HG02981 (cell line): ENCODE measurements around the gene ARHGAP9.
"Not testable (repeated sequence)": the region's sequence is repeated elsewhere in the genome, so short reads cannot be mapped to it uniquely, and the experiment has no call there.

ENCODE experiments used
- ATAC-seq: cut with Tn5 transposase; IDR thresholded peaks from one replicate; pipeline ENCODE4 v1.9.1; 2021; ENCODE audit warnings: mild to moderate bottlenecking, moderate library complexity; ENCODE audit not compliant: unreplicated experiment

The ARHGAP9 gene

DNA sequence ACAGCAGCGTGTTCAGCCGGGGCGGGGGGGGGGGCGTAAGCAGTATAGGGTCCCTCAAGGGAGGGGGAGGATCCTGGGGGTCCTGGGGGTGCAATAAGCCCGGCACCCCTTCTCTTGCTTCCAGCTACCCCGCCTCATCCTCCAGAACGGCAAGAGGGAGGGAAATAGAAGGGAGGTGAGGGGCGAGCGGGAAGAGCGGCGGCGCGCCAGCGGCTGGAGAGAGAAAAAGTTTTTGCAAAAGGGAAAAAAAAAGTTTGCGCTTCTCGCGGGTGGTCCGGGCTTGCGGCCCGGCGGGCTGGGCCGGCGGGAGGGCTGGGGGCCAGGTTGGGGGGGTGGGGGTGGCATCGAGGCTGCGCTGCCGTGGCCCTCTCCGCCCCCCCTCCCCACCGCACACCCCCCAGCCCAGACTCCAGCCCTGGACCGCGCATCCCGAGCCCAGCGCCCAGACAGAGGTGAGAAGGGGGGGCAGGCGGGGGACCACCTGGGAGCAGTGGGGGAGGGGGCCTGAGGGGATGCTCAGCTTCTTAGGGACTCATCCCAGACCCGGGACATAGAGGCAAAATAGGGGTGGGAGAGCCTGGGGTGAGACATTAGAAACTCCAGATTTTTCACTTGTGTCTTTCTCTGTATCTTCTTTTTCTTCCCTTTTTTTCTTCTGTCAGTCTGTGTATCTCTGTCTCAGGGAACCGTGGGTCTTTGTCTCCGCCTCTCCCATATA lies 19.8 kb downstream of the ARHGAP9 start, which contains the start of gene GLI1:
Gene GLI1 (plus strand): TSS at position 36 of the 718 bp plus-strand sequence. CDS start 3,907 bp downstream, outside the sequence.
- ATAC-seq, result no peak

DNA sequence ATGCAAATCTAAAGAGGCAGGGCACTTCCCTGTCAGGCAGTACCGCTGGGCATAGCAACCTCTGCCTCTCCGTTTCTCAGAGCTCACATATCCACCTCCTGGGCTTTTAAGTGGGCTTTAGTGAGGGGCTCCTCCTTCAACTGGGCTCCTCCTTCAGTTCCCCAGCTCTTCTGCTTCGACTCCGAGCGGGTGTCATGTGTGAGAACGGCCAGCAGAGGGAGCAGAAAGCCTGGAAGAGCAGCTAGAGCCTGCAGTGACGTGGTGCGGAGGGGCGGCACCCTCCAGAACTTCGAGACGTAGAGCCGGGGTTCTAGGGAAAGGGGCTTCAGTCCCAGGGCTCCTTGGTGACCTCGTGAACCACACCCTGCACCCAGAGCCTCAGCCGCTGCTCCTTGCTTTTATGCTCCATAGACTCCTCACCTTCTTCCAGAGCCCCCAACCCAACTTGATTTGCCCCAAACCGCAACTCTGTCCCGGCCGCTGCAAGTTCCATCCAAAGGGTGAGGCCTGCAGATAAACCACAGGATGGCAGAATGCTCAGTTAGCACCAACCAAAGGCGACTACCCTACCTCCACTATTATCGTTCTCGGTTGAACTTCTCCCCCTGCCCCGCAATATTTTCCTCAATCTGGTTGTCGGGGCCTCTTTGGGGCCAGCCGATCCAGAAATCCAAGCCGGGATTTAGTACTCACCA lies 20.5 kb downstream of the ARHGAP9 start:
- peak; percentile 50 for ATAC-seq

DNA sequence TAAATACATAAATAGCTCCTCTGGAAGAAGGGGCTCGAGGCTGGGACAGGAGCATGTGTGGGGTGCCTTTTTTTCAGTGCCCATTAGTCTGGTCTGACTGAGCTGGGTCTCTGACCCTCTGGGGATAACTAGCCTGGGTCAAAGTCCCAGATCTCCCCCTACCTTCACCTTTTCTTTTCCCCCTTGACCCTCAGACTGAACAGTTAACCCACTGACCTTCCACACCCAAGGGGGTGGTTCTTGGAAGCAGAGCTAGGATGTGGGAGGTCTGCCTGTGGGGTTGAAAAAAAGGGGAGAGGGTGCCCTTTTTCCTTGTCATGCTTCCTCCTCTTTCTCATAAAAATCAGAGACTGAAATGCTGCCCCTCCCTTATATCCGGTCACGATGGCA lies 21.0 kb downstream of the ARHGAP9 start:
- ATAC-seq, result no peak

DNA sequence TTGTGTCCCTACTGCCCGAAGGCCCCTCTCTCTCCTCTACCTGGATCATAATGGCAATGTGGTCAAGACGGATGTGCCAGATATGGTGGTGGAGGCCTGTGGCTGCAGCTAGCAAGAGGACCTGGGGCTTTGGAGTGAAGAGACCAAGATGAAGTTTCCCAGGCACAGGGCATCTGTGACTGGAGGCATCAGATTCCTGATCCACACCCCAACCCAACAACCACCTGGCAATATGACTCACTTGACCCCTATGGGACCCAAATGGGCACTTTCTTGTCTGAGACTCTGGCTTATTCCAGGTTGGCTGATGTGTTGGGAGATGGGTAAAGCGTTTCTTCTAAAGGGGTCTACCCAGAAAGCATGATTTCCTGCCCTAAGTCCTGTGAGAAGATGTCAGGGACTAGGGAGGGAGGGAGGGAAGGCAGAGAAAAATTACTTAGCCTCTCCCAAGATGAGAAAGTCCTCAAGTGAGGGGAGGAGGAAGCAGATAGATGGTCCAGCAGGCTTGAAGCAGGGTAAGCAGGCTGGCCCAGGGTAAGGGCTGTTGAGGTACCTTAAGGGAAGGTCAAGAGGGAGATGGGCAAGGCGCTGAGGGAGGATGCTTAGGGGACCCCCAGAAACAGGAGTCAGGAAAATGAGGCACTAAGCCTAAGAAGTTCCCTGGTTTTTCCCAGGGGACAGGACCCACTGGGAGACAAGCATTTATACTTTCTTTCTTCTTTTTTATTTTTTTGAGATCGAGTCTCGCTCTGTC lies 22.8 kb downstream of the ARHGAP9 start:
- no peak for ATAC-seq

DNA sequence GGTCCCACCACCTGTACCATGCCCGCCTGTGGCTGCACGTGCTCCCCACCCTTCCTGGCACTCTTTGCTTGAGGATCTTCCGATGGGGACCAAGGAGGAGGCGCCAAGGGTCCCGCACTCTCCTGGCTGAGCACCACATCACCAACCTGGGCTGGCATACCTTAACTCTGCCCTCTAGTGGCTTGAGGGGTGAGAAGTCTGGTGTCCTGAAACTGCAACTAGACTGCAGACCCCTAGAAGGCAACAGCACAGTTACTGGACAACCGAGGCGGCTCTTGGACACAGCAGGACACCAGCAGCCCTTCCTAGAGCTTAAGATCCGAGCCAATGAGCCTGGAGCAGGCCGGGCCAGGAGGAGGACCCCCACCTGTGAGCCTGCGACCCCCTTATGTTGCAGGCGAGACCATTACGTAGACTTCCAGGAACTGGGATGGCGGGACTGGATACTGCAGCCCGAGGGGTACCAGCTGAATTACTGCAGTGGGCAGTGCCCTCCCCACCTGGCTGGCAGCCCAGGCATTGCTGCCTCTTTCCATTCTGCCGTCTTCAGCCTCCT lies 23.4 kb downstream of the ARHGAP9 start:
- no peak for ATAC-seq

DNA sequence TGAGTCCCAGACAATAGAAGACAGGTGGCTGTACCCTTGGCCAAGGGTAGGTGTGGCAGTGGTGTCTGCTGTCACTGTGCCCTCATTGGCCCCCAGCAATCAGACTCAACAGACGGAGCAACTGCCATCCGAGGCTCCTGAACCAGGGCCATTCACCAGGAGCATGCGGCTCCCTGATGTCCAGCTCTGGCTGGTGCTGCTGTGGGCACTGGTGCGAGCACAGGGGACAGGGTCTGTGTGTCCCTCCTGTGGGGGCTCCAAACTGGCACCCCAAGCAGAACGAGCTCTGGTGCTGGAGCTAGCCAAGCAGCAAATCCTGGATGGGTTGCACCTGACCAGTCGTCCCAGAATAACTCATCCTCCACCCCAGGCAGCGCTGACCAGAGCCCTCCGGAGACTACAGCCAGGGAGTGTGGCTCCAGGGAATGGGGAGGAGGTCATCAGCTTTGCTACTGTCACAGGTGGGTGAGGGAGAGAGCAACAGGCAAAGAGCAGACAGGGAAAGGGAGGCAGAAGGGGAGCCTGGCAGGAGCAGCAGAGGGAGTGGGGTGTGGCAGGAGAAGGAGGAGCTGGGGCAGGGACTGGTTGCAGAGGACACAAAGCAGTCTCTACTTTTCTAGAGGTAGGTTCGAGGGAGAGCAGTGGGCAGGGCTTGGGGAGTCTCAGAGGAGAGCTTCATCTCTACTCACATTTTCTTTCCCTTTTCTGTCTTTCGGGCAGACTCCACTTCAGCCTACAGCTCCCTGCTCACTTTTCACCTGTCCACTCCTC lies 24.1 kb downstream of the ARHGAP9 start:
- no peak for ATAC-seq

DNA sequence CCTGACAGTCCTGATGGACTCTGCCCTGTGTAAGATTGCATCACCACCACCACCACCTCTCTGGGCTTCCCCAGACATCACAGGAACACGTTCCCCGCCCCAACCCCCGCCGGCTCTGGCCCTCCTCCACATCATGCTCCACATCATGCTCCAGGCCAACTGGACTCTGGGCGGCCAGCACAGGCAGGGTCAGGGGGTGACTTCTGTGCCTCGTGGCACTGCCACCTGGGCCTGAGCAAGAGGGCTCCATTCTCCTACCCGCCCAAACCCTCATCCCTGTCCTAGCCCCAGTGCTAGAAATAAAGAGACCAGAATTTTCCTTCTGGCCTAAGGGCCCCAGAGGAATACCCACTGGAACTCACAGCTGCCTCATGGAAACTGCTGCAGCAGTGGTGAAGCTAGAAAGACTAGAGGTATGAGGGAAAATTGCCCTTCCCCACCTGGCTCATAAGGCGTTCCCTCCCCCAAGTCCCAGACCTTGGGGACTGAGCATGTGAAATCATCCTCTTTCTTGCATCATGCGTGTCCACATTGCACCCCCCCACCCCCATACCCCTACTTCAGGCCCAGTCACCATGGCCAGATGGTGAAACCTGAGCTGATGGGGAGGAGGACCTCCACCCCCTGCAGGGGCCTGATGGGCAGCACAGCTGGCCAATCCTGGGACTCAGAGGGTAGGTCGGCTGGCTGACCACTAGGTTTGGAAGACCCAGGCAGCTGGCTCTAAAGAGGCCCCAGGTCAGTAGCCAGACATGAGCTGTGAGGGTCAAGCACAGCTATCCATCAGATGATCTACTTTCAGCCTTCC lies 24.9 kb downstream of the ARHGAP9 start, which contains the start of gene INHBE:
Gene INHBE (plus strand): TSS at position 742 of the 808 bp plus-strand sequence. CDS start 230 bp downstream, outside the sequence.
- no peak for ATAC-seq

DNA sequence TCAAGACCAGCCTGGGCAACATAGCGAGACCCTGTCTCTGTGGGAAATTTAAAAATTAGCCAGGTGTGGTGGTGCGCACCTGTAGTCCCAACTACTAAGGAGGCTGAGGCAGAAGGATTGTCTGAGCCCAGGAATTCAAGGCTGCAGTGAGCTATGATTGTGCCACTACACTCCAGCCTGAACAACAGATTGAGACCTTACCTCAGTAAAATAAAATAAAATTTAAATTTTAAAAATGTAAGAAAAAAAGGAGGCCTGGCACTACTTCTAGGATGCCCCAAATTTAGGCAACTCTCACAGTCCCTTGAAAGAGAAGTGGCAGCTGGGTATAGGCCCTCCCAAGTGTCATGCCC lies 25.5 kb downstream of the ARHGAP9 start:
- no peak for ATAC-seq

DNA sequence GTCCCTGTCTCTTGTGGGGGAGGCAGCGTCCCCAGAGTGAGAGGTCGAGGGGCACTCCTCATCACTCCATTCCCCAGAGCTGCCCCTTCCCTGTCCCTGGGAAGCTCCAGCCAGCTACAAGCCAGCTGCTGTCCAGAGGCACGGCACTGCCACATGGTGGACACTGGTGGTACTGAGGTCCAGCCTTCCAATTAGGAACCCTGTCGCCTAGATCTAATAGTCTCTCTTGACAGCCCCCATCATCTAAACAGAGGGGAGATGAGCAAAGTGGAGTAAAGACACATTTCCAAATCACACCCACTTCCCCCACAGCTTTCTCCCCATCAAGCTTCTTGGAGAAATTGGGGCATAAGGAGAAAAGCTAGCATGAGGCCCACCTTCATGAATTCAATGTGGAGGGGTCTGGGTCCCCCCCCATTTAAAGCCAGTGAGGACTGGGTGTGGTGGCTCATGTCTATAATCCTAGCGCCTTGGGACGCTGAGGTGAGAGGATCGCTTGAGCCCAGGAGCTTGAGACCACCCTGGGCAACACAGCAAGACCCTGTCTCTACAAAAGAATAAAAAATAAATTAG lies 26.6 kb downstream of the ARHGAP9 start:
- ATAC-seq, result no peak

DNA sequence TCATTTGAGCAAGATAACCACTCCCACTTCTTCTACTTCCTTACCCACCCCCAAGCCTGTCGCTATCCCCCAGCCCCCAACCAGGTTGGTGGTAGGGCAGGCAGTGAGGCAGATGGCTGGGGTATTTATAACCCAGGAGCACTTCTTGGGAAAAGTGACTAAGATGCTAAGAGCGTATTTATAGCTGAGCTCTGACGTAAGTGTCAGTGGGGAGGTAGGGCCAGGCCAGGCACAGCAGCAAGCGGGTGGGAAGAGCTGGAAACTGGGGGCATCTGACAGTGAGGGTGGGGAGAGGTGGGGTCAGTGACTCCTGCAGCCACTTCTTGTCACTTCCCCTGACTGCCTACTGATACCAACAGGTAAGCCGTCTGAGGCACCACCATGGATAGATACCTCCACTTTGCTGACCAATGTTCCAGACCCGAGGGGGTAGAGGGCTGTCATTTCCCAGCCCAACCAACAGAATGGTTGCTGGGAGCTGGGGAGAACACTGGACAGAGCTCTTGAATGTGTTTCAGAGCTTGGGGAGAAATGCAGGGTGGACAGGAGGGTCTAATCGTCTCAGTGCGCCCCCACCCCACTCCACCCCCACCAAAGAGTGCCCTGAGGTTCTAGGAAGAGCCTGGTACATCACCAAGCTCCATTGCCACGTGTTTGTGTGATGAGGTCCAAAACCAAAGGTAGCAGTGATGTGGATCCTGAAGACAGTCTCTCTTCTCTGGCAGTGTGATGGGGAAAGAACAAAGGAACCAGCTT lies 27.3 kb downstream of the ARHGAP9 start:
- ATAC-seq, result no peak

DNA sequence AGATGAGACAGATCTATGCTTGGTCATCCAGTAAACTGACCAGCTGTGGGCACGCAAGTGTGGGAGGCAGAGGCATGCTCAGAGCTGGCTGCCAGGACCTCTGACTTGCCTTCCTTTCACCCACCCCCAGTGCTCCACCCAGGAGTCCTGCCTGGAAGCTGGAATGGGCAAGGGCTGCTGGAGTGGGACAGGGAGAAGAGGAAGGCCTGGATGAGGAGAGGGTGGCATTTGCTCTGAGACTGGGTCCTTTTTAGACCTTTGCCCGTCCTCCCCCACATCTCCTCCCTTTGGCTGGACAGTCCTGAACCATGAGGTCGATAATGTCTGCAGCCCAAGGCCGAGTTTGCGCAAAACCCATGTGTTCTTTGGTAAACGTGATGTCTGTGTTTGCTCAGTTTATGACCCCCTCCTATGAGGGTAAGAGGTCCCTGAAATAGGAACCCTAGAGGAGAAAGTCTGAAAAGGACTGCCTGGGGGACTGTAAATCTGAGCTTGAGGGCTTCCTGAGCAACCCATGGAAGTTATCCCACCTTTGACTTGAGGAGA lies 28.4 kb downstream of the ARHGAP9 start:
- ATAC-seq, result no peak

DNA sequence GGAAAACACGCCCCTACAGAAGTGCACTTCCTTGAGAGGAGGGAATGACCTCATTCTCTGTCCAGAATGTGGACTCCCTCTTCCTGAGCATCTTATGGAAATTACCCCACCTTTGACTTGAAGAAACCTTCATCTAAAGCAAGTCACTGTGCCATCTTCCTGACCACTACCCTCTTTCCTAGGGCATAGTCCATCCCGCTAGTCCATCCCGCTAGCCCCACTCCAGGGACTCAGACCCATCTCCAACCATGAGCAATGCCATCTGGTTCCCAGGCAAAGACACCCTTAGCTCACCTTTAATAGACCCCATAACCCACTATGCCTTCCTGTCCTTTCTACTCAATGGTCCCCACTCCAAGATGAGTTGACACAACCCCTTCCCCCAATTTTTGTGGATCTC lies 29.6 kb downstream of the ARHGAP9 start:
- ATAC-seq, result no peak

DNA sequence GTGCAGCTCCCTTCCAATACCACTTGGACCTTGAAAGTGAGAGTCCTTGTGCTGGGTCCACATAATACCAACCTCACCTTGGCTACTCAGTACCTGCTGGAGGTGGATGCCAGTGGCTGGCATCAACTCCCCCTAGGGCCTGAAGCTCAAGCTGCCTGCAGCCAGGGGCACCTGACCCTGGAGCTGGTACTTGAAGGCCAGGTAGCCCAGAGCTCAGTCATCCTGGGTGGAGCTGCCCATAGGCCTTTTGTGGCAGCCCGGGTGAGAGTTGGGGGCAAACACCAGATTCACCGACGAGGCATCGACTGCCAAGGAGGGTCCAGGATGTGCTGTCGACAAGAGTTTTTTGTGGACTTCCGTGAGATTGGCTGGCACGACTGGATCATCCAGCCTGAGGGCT lies 30.3 kb downstream of the ARHGAP9 start:
- no peak for ATAC-seq

DNA sequence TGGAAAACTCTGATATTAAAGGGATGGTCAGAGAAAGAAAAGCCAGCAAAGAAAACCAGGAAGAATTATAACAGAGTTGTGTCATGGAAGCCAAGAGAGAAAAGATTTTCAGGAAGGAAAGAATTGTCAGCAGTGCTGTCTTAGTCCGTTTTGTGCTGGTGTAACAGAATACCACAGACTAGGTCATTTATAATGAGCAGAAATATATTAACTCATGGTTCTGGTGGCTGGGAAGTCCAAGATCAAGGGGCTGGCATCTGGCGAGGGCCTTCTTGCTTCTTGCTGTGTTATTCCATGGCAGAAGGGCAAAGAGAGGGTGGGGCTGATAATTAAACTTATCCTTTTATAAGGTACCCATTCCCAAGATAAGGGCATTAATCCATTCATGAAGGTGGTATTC lies 31.0 kb downstream of the ARHGAP9 start:
- ATAC-seq, result no peak

DNA sequence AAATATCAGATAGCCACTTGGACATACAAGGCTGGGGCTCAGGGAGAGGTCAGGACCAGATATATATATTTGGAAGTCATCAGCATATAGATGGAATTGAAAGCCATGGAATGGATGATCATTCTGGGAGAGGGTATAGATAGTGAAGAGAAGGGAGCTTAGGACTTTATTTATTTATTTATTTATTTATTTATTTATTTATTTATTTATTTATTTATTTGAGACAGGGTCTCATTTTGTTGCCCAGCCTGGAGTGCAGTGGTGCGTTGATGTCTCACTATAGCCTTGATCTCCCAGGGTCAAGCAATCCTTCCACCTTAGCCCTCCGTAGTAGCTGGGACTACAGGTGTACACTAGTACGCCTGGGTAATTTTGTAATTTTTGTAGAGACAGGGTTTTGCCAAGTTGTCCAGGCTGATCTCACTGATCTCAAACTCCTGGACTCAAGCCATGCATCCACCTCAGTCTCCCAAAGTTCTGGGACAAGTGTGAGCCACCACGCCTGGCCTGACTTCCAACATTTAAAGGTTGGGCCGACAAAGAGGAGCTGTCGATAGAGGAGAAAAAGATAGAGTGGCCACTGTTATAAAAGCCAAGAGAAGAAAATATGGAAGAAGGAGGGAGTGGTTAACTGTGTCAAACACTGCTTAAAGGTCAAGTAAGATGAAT lies 33.2 kb downstream of the ARHGAP9 start:
- no peak for ATAC-seq

DNA sequence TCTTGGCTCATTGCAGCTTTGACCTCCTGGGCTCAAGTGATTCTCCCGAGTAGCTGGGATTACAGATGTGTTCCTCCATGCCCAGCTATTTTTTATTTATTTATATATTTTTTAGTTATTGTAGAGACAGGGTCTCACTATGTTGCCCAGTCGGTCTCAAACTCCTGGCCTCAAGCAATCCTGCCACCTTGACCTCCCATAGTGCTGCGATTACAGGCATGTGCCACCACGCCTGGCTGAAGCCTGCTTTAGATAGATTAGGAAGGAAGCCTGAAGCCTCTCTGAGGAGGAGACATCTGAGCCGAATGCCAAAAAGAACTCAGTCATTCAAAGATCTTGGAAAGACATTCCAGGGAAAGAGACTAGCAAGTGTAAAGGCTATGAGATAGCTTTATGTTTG lies 34.9 kb downstream of the ARHGAP9 start:
- ATAC-seq, result no peak

DNA sequence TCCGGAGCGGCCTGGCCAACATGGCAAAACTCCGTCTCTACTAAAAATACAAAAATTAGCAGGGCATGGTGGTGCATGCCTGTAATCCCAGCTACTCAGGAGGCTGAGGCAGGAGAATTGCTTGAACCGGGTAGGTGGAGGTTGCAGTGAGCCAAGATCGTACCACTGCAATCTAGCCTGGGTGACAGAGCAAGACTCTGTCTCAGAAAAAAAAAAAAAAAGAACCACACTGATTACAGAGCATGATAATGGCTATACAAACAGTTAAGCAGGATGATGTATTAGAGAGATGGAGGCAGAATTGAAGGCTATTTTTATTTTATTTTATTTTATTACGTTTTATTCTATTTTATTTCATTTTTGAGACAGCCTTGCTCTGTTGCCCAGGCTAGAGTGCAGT lies 35.3 kb downstream of the ARHGAP9 start:
- ATAC-seq, result not testable (repeated sequence)

DNA sequence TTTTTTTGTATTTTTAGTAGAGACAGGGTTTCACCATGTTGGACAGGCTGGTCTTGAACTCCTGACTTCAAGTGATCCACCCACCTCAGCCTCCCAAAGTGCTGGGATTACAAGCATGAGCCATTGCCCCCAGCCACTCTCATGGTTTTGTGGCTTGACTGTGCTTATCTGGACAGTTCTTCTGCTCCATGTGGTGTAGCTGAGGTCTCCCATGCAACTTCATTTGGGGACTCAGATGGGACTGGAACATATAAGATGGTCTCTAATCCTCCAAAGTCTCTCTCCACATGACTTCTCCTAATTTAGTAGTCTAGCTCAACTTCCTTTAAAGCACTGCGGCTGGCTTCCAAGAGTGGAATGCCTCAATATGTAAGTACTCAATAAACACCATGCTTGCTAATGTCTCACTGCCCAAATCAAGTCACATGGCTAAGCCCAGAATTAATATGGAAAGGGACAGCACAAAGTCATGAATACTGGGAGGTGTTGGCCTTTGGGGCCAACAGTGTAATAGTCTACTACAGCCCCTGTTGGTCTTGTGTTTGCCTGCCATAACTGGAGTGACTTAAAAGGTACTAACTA lies 37.7 kb downstream of the ARHGAP9 start:
- no peak for ATAC-seq
